HCT116 (cell line): ENCODE results near the gene RIMBP2. TPM values are rescaled to one million over a fixed set of nuclear protein-coding genes. Genes with fewer than 3 reads are reported as not detected.

Source experiments
- ATAC-seq: fragments of 200-7000 bp; cut with Tn5 transposase; 2 replicates; pipeline ENCODE4 v1.9.1; 2020; ENCODE audit warnings: mild to moderate bottlenecking, moderate library complexity
- BruUV-seq: library from RNA; stranded (reverse); fragments of 400-500 nt; replicated peaks from 2 replicates; lab custom pipeline; 2021; lab: Mats Ljungman, UMichigan
- CTCF ChIA-PET: fragments of 300-600 bp; sonication (Branson Sonifier 250); formaldehyde crosslinking; loops from one replicate; lab custom pipeline; 2021; ENCODE audit warnings: antibody characterized with exemption; lab: Charles Lee
- POLR2A ChIA-PET: fragments of 300-600, 350-600 bp; sonication (Branson Sonifier 250); formaldehyde crosslinking; loops from one replicate; lab custom pipeline; 2021; ENCODE audit warnings: antibody characterized with exemption; lab: Charles Lee
- RAD21 ChIA-PET, 2 experiments: fragments of 300-600 bp; sonication (Branson Sonifier 250); formaldehyde crosslinking; loops; one replicate each; lab custom pipeline; 2023; ENCODE audit warnings: low total read pairs in 2 of 2; ENCODE audit not compliant: uncharacterized antibody in 2 of 2, unreplicated experiment in 2 of 2, low non-redundant PET in 1 of 2; lab: Charles Lee
- DNase-seq: peaks from one replicate; pipeline ENCODE4 v3.0.0-alpha.2; 2010; ENCODE audit warnings: low read depth, low spot score
- H2AFZ ChIP-seq: fragments of 200-600 bp; shearing (Covaris generic), sonication (generic); 2 replicates; pipeline ENCODE4 v1.6.1; 2017; ENCODE audit warnings: low read depth, mixed run types, mixed read lengths, antibody characterized with exemption, low read length; ENCODE audit not compliant: poor library complexity, severe bottlenecking
- H3K27ac ChIP-seq: 2 replicates; pipeline ENCODE4 v1.5.1; 2012; ENCODE audit warnings: low read depth, low read length
- H3K27me3 ChIP-seq: fragments of 200-600 bp; sonication (generic); 2 replicates; pipeline ENCODE4 v1.6.1; 2016; ENCODE audit warnings: mixed run types, low read length, mixed read lengths; ENCODE audit not compliant: insufficient read depth
- H3K36me3 ChIP-seq, 2 experiments: fragments of 200-500 bp in 1 of 2; fragments of 200-600 bp in 1 of 2; sonication (Bioruptor generic) in 1 of 2; sonication (generic) in 1 of 2; 2 replicates each; pipeline versions ENCODE4 v1.5.1 to v1.6.1; 2014 to 2016; ENCODE audit warnings: low read length in 2 of 2, inconsistent platforms in 1 of 2, mixed read lengths in 1 of 2, mixed run types in 1 of 2; ENCODE audit not compliant: insufficient read depth in 2 of 2, control insufficient read depth in 1 of 2
- H3K4me1 ChIP-seq, 2 experiments: fragments of 200-600 bp in 1 of 2; sonication (generic) in 1 of 2; 2 replicates each; pipeline versions ENCODE4 v1.5.1 to v1.6.1; 2012 to 2017; ENCODE audit warnings: low read length in 2 of 2, inconsistent platforms in 1 of 2, mild to moderate bottlenecking in 1 of 2, mixed read lengths in 1 of 2, mixed run types in 1 of 2, moderate library complexity in 1 of 2; ENCODE audit not compliant: insufficient read depth in 2 of 2, control insufficient read depth in 1 of 2
- H3K4me2 ChIP-seq: fragments of 200-600 bp; sonication (generic); 2 replicates; pipeline ENCODE4 v1.6.1; 2017; ENCODE audit warnings: mixed run types, low read length, mixed read lengths
- H3K4me3 ChIP-seq, 2 experiments: fragments of 200-600 bp in 1 of 2; sonication (generic) in 1 of 2; replicated peaks in 1 of 2; 2 replicates each; pipeline ENCODE4 v1.5.1; 2011 to 2016; ENCODE audit warnings: low read length in 2 of 2, control low read depth in 1 of 2, low read depth in 1 of 2, mild to moderate bottlenecking in 1 of 2, mixed read lengths in 1 of 2, mixed run types in 1 of 2
- H3K79me2 ChIP-seq: fragments of 200-600 bp; sonication (generic); 2 replicates; pipeline ENCODE4 v1.6.1; 2017; ENCODE audit warnings: mild to moderate bottlenecking, mixed run types, low read length, moderate library complexity, mixed read lengths; ENCODE audit not compliant: insufficient read depth
- H3K9ac ChIP-seq: fragments of 200-600 bp; sonication (generic); 2 replicates; pipeline ENCODE4 v1.6.1; 2016; ENCODE audit warnings: low read length, mixed read lengths
- H3K9me2 ChIP-seq: fragments of 200-600 bp; sonication (generic), shearing (Covaris generic); 2 replicates; pipeline ENCODE4 v1.6.1; 2017; ENCODE audit warnings: mixed run types, mild to moderate bottlenecking, moderate library complexity; ENCODE audit not compliant: insufficient read depth
- H3K9me3 ChIP-seq, 2 experiments: fragments of 200-500 bp in 1 of 2; fragments of 200-600 bp in 1 of 2; sonication (Bioruptor generic) in 1 of 2; sonication (generic) in 1 of 2; 2 replicates each; pipeline ENCODE4 v1.6.1; 2014 to 2017; ENCODE audit warnings: low read length in 2 of 2, mixed read lengths in 2 of 2, inconsistent platforms in 1 of 2, low read depth in 1 of 2, mild to moderate bottlenecking in 1 of 2, mixed run types in 1 of 2, moderate library complexity in 1 of 2; ENCODE audit not compliant: control insufficient read depth in 1 of 2, insufficient read depth in 1 of 2
- H4K20me1 ChIP-seq: fragments of 200-600 bp; sonication (generic), shearing (Covaris generic); 2 replicates; pipeline ENCODE4 v1.6.1; 2017; ENCODE audit warnings: mixed run types, mild to moderate bottlenecking, moderate library complexity; ENCODE audit not compliant: insufficient read depth
- CBX3 ChIP-seq: IDR thresholded peaks from 2 replicates; pipeline ENCODE4 v1.6.1; 2012; ENCODE audit warnings: low read depth
- EGR1 ChIP-seq: IDR thresholded peaks from 2 replicates; pipeline ENCODE4 v1.6.1; 2012; ENCODE audit warnings: low read depth
- EZH2 ChIP-seq: fragments of 200-600 bp; sonication (generic); IDR thresholded peaks from 2 replicates; pipeline ENCODE4 v1.6.1; 2017; ENCODE audit warnings: antibody characterized with exemption, mixed run types
- EZH2phosphoT487 ChIP-seq: fragments of 200-600 bp; IDR thresholded peaks from 2 replicates; pipeline ENCODE4 v1.6.1; 2018; ENCODE audit warnings: antibody characterized with exemption, borderline replicate concordance
- FOSL1 ChIP-seq: IDR thresholded peaks from 2 replicates; pipeline ENCODE4 v1.6.1; 2012; ENCODE audit warnings: low read depth
- JUND ChIP-seq: IDR thresholded peaks from 2 replicates; pipeline ENCODE4 v1.6.1; 2012
- POLR2A ChIP-seq: IDR thresholded peaks from 2 replicates; pipeline ENCODE4 v1.7.0; 2011; ENCODE audit warnings: borderline replicate concordance; ENCODE audit not compliant: insufficient read depth, insufficient read length; ENCODE audit errors: extremely low read depth
- SRF ChIP-seq: IDR thresholded peaks from 2 replicates; pipeline ENCODE4 v1.6.1; 2012; ENCODE audit warnings: low read depth
- TCF7L2 ChIP-seq: IDR thresholded peaks from 2 replicates; pipeline ENCODE4 v1.7.0; 2011; ENCODE audit warnings: borderline replicate concordance, inconsistent platforms; ENCODE audit not compliant: insufficient read depth, insufficient read length; ENCODE audit errors: extremely low read depth
- YY1 ChIP-seq: IDR thresholded peaks from 2 replicates; pipeline ENCODE4 v1.6.1; 2011; ENCODE audit warnings: low read length, low read depth, moderate library complexity, mild to moderate bottlenecking; ENCODE audit not compliant: insufficient replicate concordance; ENCODE audit errors: extremely low read depth
- intact Hi-C: fragments of 100-400 bp; cut with micrococcal nuclease; formaldehyde crosslinking; loops from 2 replicates; pipeline ENCODE4 v1.10.0; 2022
- total RNA-seq: library from RNA; stranded (reverse); gene quantifications from one replicate; pipeline ENCODE4 v1.2.1, GENCODE V29; 2021; ENCODE audit not compliant: unreplicated experiment

The RIMBP2 gene
- total RNA-seq, 1 experiment from 2014 or later = not detected

GRCh38 chr12:130384234-130384633, 331.9 kb downstream of the RIMBP2 start:
- TF ChIP-seq FOSL1 = no peak
- no peak for TF ChIP-seq EZH2phosphoT487
- no peak for TF ChIP-seq YY1
- TF ChIP-seq EZH2 = no peak
- TF ChIP-seq EGR1 = no peak
- TF ChIP-seq TCF7L2 = no peak
- intact Hi-C loops = no loop called here
- Histone ChIP-seq H3K36me3 (no peaks in the 10 kb centered on the region), H3K79me2 (no peaks in the 10 kb centered on the region), H3K9me2 (no peaks in the 10 kb centered on the region), H3K4me1 (no peaks in the 10 kb centered on the region), H2AFZ (no peak overlapping the region), H3K27me3 (no peaks in the 10 kb centered on the region), H3K9ac (no peak overlapping the region), H4K20me1 (no peaks in the 10 kb centered on the region), H3K4me3 (no peak overlapping the region), H3K4me2 (no peak overlapping the region), H3K27ac (no peak overlapping the region), H3K9me3 (no peaks in the 10 kb centered on the region; a peak in 1 of 4 replicates)
- CTCF ChIA-PET = no interaction called here
- DNase-seq (no peak), ATAC-seq (no peak)
- BruUV-seq = no TSS peak
- RAD21 ChIA-PET = no interaction called here
- POLR2A ChIA-PET = no interaction called here

- BruUV-seq = no TSS peak
These were observed 333.3 kb downstream of the RIMBP2 start for GRCh38 chr12:130382818-130383217.

More at GRCh38 chr12:130382818-130383217, 333.3 kb downstream of the RIMBP2 start:
- RAD21 ChIA-PET = no interaction called here
- TF ChIP-seq SRF (no peak), CBX3 (no peak), FOSL1 (no peak), POLR2A (no peak), JUND (no peak)
- Histone ChIP-seq H3K9me3 (no peaks in the 10 kb centered on the region; a peak in 1 of 4 replicates), H4K20me1 (no peaks in the 10 kb centered on the region), H3K4me3 (no peak overlapping the region), H3K27ac (no peak overlapping the region), H3K9me2 (no peaks in the 10 kb centered on the region), H3K4me2 (no peak overlapping the region), H3K27me3 (no peaks in the 10 kb centered on the region), H3K79me2 (no peaks in the 10 kb centered on the region), H3K36me3 (no peaks in the 10 kb centered on the region), H3K4me1 (no peaks in the 10 kb centered on the region), H2AFZ (no peak overlapping the region), H3K9ac (no peak overlapping the region)
- DNase-seq (no peak), ATAC-seq (no peak)
- intact Hi-C loops = no loop called here
- CTCF ChIA-PET = no interaction called here
- POLR2A ChIA-PET = no interaction called here
